Upper lobe of left lung (tissue), 6 donors: Measurements from ENCODE around the gene GON4L. TPM values are rescaled to one million over a fixed set of nuclear protein-coding genes. Genes with fewer than 3 reads are reported as not detected.
A peak's percentile ranks its signal among the peaks of the same experiment; 100 is the strongest.
"Not testable (repeated sequence)": the region's sequence is repeated elsewhere in the genome, so short reads cannot be mapped to it uniquely, and the experiment has no call there.

ENCODE experiments used
- ATAC-seq, 2 donors: fragments of 200-7000 bp; cut with Tn5 transposase; one replicate each; pipeline ENCODE4 v1.9.1; 2022; ENCODE audit warnings: mild to moderate bottlenecking in 2 of 2, moderate library complexity in 2 of 2; ENCODE audit not compliant: low FRiP score in 2 of 2
- DNase-seq, 2 donors: peaks; one replicate each; pipeline ENCODE4 v3.0.0-alpha.2; 2019 to 2020
- H3K27ac ChIP-seq, 4 donors: fragments of 200-600 bp; sonication (generic); one replicate each; pipeline ENCODE4 v1.5.1; 2016 to 2019
- H3K27me3 ChIP-seq, 4 donors: fragments of 200-600 bp; sonication (generic); one replicate each; pipeline ENCODE4 v1.5.1; 2017 to 2019
- H3K36me3 ChIP-seq, 4 donors: fragments of 200-600 bp; sonication (generic); one replicate each; pipeline ENCODE4 v1.5.1; 2016 to 2019
- H3K4me1 ChIP-seq, 4 donors: fragments of 200-600 bp; sonication (generic); one replicate each; pipeline ENCODE4 v1.5.1; 2018 to 2019
- H3K4me3 ChIP-seq, 4 donors: fragments of 200-600 bp; sonication (generic); one replicate each; pipeline ENCODE4 v1.5.1; 2017 to 2019; ENCODE audit warnings: mild to moderate bottlenecking in 2 of 4, moderate library complexity in 1 of 4
- H3K9me3 ChIP-seq, 4 donors: fragments of 200-600 bp; sonication (generic); one replicate each; pipeline ENCODE4 v1.5.1; 2018 to 2019
- CTCF ChIP-seq, 6 experiments: fragments of 450-650 bp in 4 of 6; fragments of 200-600 bp in 2 of 6; sonication (generic) in 2 of 6; IDR thresholded peaks; one replicate each; pipeline ENCODE4 v1.5.1; 2016 to 2019; ENCODE audit warnings: antibody characterized with exemption in 6 of 6
- EP300 ChIP-seq, 4 donors: sonication (generic); formaldehyde crosslinking; IDR thresholded peaks; one replicate each; pipeline ENCODE4 v1.5.1; 2017; ENCODE audit warnings: antibody characterized with exemption in 4 of 4, control low read depth in 2 of 4
- POLR2A ChIP-seq, 4 donors: fragments of 450-650 bp; IDR thresholded peaks; one replicate each; pipeline ENCODE4 v1.5.1; 2016 to 2017; ENCODE audit warnings: antibody characterized with exemption in 4 of 4, mild to moderate bottlenecking in 2 of 4
- POLR2AphosphoS5 ChIP-seq, 2 donors: sonication (generic); formaldehyde crosslinking; IDR thresholded peaks; one replicate each; pipeline ENCODE4 v1.5.1; 2017; ENCODE audit warnings: antibody characterized with exemption in 2 of 2
- WGBS, 2 donors: methylation state at CpG; one replicate each; pipeline ENCODE4 v1.1.5; 2017 to 2018; 5-methylcytosine and 5-hydroxymethylcytosine counted together
- total RNA-seq, 6 donors: library from RNA; depleted of rRNA in 4 of 6; stranded (reverse); fragments of >200 nt in 4 of 6; gene quantifications; one replicate each; pipeline versions ENCODE4 v1.1.0 to v1.2.1, GENCODE V29; 2016 to 2021
- donor health status: DM: no; HTN: no; CAD: no; lungs with moderate emphysema.
- donor health status: DM: no; HTN: yes; CAD: no; lungs with severe emphysema.

Gene GON4L
- total RNA-seq, 6 donors from 2014 or later = 28.9 to 160 (median 46.3) TPM

- H3K4me1 ChIP-seq, H3K27me3 ChIP-seq, H3K9me3 ChIP-seq: not testable (repeated sequence)
- peaks cover 0 to 15% (median 6%) of the 10 kb centered on the region in 4 donors for H3K36me3 ChIP-seq
- peak; percentile 96 to 97 for DNase-seq
- H3K4me3 ChIP-seq = peak overlapping the region; percentile 36 to 68 (median 58)
- TF ChIP-seq CTCF (IDR thresholded peaks at IDR 0.05) (peak in 1 of 6 experiments; percentile 22), POLR2A (IDR thresholded peaks at IDR 0.05) (peak in 2 of 4 donors; percentile 27 to 38), POLR2AphosphoS5 (IDR thresholded peaks at IDR 0.05) (peak; percentile 50 to 76)
- peak; percentile 97 to 98 for ATAC-seq
- WGBS, 2 donors = 0 to 1% methylated on average over 25 to 27 of the region's 77 CpGs
- H3K27ac ChIP-seq = peak overlapping the region; percentile 60 to 74 (median 69)
Measured at GRCh38 chr1:155745284-155746228, 111.5 kb downstream of the GON4L start.

DNA sequence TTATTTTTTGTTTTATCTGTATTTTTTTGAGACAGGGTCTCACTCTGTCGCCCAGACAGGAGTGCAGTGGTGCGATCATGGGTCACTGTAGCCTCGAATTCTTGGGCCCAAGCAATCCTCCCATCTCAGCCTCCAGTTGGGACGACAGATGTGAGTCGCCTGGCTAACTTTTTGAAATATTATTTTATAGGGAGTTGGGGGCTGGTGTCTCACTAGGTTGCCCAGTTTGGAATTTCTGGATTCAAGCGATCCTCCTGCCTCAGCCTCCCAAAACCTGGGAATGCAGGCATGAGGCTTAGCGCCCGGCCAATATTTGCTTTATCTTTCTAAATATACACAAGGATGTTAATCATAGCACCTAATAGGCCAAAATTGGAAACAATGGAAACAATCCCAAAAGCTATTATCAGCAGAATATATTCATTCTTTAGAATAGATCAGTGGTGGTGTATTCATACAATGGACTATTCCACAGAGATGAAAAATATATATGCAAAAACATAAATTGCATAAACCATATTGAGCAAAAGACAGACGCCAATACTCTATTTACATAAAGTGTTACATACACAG, 112.2 kb downstream of the GON4L start:
- 74 to 78% methylated on average over 9 of the region's 9 CpGs for WGBS, 2 donors
- Histone ChIP-seq H3K27me3 (no peaks in the 10 kb centered on the region), H3K4me3 (peak overlapping the region; percentile 36 to 68 (median 58)), H3K27ac (peak overlapping the region; percentile 60 to 74 (median 69)), H3K36me3 (peaks cover 0 to 15% (median 4%) of the 10 kb centered on the region in 4 donors), H3K9me3 (no peaks in the 10 kb centered on the region), H3K4me1 (peaks cover 0 to 7% (median 2%) of the 10 kb centered on the region in 4 donors)
- TF ChIP-seq CTCF (IDR thresholded peaks at IDR 0.05) = no peak
- TF ChIP-seq EP300 (IDR thresholded peaks at IDR 0.05) = no peak
- TF ChIP-seq POLR2A (IDR thresholded peaks at IDR 0.05) = no peak
- TF ChIP-seq POLR2AphosphoS5 (IDR thresholded peaks at IDR 0.05) = no peak
- DNase-seq (no peak), ATAC-seq (no peak)

DNA sequence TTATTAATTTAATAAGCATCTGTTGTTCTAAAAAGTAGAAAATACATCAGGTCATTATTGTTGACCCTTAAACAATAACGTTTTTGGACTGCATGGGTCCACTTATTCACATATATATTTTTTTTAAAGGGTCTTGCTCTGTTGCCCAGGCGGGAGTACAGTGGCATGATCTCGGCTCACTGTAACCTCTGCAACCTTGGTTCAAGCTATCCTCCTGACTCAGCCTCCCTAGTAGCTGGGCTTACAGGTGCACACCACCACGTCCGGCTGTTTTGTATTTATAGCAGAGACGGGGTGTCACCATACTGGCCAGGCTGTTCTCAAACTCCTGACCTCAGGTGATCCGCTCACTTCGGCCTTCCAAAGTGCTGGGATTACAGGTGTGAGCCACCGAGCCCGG, 115.1 kb downstream of the GON4L start:
- H3K9me3 ChIP-seq = no peaks in the 10 kb centered on the region
- peaks cover 5 to 21% (median 18%) of the 10 kb centered on the region in 4 donors for H3K36me3 ChIP-seq
- TF ChIP-seq POLR2AphosphoS5 (IDR thresholded peaks at IDR 0.05) (no peak), CTCF (IDR thresholded peaks at IDR 0.05) (no peak), POLR2A (IDR thresholded peaks at IDR 0.05) (no peak), EP300 (IDR thresholded peaks at IDR 0.05) (no peak)
- 92 to 93% methylated on average over 10 of the region's 10 CpGs for WGBS, 2 donors
- H3K4me1 ChIP-seq = peaks cover 0 to 7% (median 2%) of the 10 kb centered on the region in 4 donors
- no peak overlapping the region for H3K27ac ChIP-seq
- no peaks in the 10 kb centered on the region for H3K27me3 ChIP-seq
- no peak for ATAC-seq
- no peak overlapping the region for H3K4me3 ChIP-seq
- DNase-seq = no peak

DNA sequence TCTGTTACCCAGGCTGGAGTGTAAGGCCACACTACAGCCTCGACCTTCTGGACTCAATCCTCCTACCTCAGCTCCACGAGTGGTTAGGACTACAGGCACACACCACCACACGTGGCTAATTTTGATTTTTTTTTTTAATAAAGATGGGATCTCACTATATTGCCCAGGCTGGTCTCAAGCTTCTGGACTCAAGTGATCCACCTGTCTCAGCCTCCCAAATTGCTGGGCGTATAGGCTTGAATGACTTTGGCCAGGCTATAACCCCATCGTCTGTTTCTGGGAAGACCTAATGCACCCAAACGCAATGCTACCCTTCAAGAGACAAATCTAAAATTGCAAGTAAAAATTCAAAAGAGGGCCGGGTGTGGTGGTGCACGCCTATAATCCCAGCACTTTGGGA, 116.0 kb downstream of the GON4L start:
- WGBS, 2 donors = 95 to 98% methylated on average over 8 of the region's 8 CpGs
- Histone ChIP-seq H3K4me3 (no peak overlapping the region), H3K36me3 (peaks cover 5 to 31% (median 18%) of the 10 kb centered on the region in 4 donors), H3K9me3 (no peaks in the 10 kb centered on the region), H3K27me3 (no peaks in the 10 kb centered on the region), H3K4me1 (peaks cover 0 to 7% (median 2%) of the 10 kb centered on the region in 4 donors), H3K27ac (no peak overlapping the region)
- DNase-seq = no peak
- no peak for ATAC-seq
- TF ChIP-seq POLR2A (IDR thresholded peaks at IDR 0.05) (no peak), CTCF (IDR thresholded peaks at IDR 0.05) (no peak), EP300 (IDR thresholded peaks at IDR 0.05) (no peak), POLR2AphosphoS5 (IDR thresholded peaks at IDR 0.05) (no peak)
